ENCODE data around the gene SELENOF.

Gene SELENOF

GRCh38 chr1:86860020-86860419 lies 53.9 kb downstream of the SELENOF start:
- DNase-seq (ENCODE audit: insufficient read length, low spot score) (no peak), FAIRE-seq (no peak)
- TF ChIP-seq POLR2A (IDR thresholded peaks at IDR 0.05; ENCODE audit: low read depth, low read length) = no peak

GRCh38 chr1:86858524-86859261 lies 55.2 kb downstream of the SELENOF start:
- no peak for TF ChIP-seq POLR2A (IDR thresholded peaks at IDR 0.05; ENCODE audit: low read depth, low read length)
- no peak for DNase-seq (ENCODE audit: insufficient read length, low spot score)
- FAIRE-seq = no peak

GRCh38 chr1:86856196-86856595 lies 57.7 kb downstream of the SELENOF start:
- DNase-seq (ENCODE audit: insufficient read length, low spot score) = no peak
- no peak for FAIRE-seq
- TF ChIP-seq POLR2A (IDR thresholded peaks at IDR 0.05; ENCODE audit: low read depth, low read length) = no peak

GRCh38 chr1:86854352-86854751 lies 59.6 kb downstream of the SELENOF start:
- TF ChIP-seq POLR2A (IDR thresholded peaks at IDR 0.05; ENCODE audit: low read depth, low read length) = no peak
- DNase-seq (ENCODE audit: insufficient read length, low spot score) = no peak
- no peak for FAIRE-seq

- TF ChIP-seq POLR2A (IDR thresholded peaks at IDR 0.05; ENCODE audit: low read depth, low read length) = no peak
- FAIRE-seq (no peak), DNase-seq (ENCODE audit: insufficient read length, low spot score) (no peak)
These were observed 61.0 kb downstream of the SELENOF start for GRCh38 chr1:86852782-86853408.

- DNase-seq (ENCODE audit: insufficient read length, low spot score) (no peak), FAIRE-seq (no peak)
- TF ChIP-seq POLR2A (IDR thresholded peaks at IDR 0.05; ENCODE audit: low read depth, low read length) = no peak
These were observed 61.6 kb downstream of the SELENOF start for GRCh38 chr1:86852289-86852688.

- DNase-seq (ENCODE audit: insufficient read length, low spot score) = no peak
- TF ChIP-seq POLR2A (IDR thresholded peaks at IDR 0.05; ENCODE audit: low read depth, low read length) = no peak
- FAIRE-seq = no peak
These were observed 64.2 kb downstream of the SELENOF start for GRCh38 chr1:86849756-86850155.

- no peak for TF ChIP-seq POLR2A (IDR thresholded peaks at IDR 0.05; ENCODE audit: low read depth, low read length)
- no peak for DNase-seq (ENCODE audit: insufficient read length, low spot score)
- FAIRE-seq = no peak
These were observed 65.3 kb downstream of the SELENOF start for GRCh38 chr1:86848654-86849053.

- FAIRE-seq (peak; percentile 87), DNase-seq (ENCODE audit: insufficient read length, low spot score) (peak; percentile 7)
These were observed 67.7 kb downstream of the SELENOF start for GRCh38 chr1:86846164-86846647.

GRCh38 chr1:86845514-86845913 lies 68.4 kb downstream of the SELENOF start:
- FAIRE-seq = no peak
- DNase-seq (ENCODE audit: insufficient read length, low spot score) = no peak
- no peak for TF ChIP-seq POLR2A (IDR thresholded peaks at IDR 0.05; ENCODE audit: low read depth, low read length)

More at GRCh38 chr1:86846164-86846647, 67.7 kb downstream of the SELENOF start:
- no peak for TF ChIP-seq POLR2A (IDR thresholded peaks at IDR 0.05; ENCODE audit: low read depth, low read length)

GRCh38 chr1:86841116-86841515 lies 72.8 kb downstream of the SELENOF start:
- FAIRE-seq (no peak), DNase-seq (ENCODE audit: insufficient read length, low spot score) (no peak)
- TF ChIP-seq POLR2A (IDR thresholded peaks at IDR 0.05; ENCODE audit: low read depth, low read length) = no peak

GRCh38 chr1:86833461-86834215 lies 80.3 kb downstream of the SELENOF start:
- no peak for TF ChIP-seq POLR2A (IDR thresholded peaks at IDR 0.05; ENCODE audit: low read depth, low read length)
- FAIRE-seq = peak; percentile 92
- DNase-seq (ENCODE audit: insufficient read length, low spot score) = peak; percentile 66

- no peak for TF ChIP-seq POLR2A (IDR thresholded peaks at IDR 0.05; ENCODE audit: low read depth, low read length)
- FAIRE-seq (no peak), DNase-seq (ENCODE audit: insufficient read length, low spot score) (no peak)
These were observed 81.5 kb downstream of the SELENOF start for GRCh38 chr1:86832433-86832832.

GRCh38 chr1:86829321-86829720 lies 84.6 kb downstream of the SELENOF start:
- FAIRE-seq (no peak), DNase-seq (ENCODE audit: insufficient read length, low spot score) (no peak)
- no peak for TF ChIP-seq POLR2A (IDR thresholded peaks at IDR 0.05; ENCODE audit: low read depth, low read length)

All from H54 (cell line).